Smooth muscle cell (in vitro differentiated cells): ENCODE results near the gene RBPJ. TPM values are rescaled to one million over a fixed set of nuclear protein-coding genes. Genes with fewer than 3 reads are reported as not detected.

Experiments
- DNase-seq: peaks from one replicate; lab custom pipeline; 2025; ENCODE audit not compliant: unreplicated experiment; lab: John Stamatoyannopoulos, UW
- H2AFZ ChIP-seq: fragments of 200-600 bp; sonication (generic); 2 replicates; pipeline ENCODE4 v1.6.0; 2016; ENCODE audit warnings: antibody characterized with exemption, low read depth, mild to moderate bottlenecking
- H3F3A ChIP-seq: fragments of 200-600 bp; sonication (generic); 2 replicates; pipeline ENCODE4 v1.6.0; 2017; ENCODE audit warnings: antibody characterized with exemption, low read depth
- H3K27ac ChIP-seq: fragments of 200-600 bp; sonication (generic); 2 replicates; pipeline ENCODE4 v1.5.1; 2016; ENCODE audit warnings: low read depth, mild to moderate bottlenecking
- H3K27me3 ChIP-seq: fragments of 200-600 bp; sonication (generic); 2 replicates; pipeline ENCODE4 v1.6.1; 2016; ENCODE audit warnings: low read depth, mild to moderate bottlenecking
- H3K36me3 ChIP-seq: fragments of 200-600 bp; sonication (generic); 2 replicates; pipeline ENCODE4 v1.5.1; 2016; ENCODE audit warnings: low read depth
- H3K4me1 ChIP-seq: fragments of 200-600 bp; sonication (generic); 2 replicates; pipeline ENCODE4 v1.5.1; 2016; ENCODE audit warnings: low read depth
- H3K4me2 ChIP-seq: fragments of 200-600 bp; sonication (generic); 2 replicates; pipeline ENCODE4 v1.6.0; 2016; ENCODE audit warnings: mild to moderate bottlenecking
- H3K4me3 ChIP-seq: fragments of 200-600 bp; sonication (generic); 2 replicates; pipeline ENCODE4 v1.5.1; 2016; ENCODE audit warnings: mild to moderate bottlenecking
- H3K79me2 ChIP-seq: fragments of 200-600 bp; sonication (generic); 2 replicates; pipeline ENCODE4 v1.6.0; 2016; ENCODE audit warnings: low read depth, mild to moderate bottlenecking
- H3K9ac ChIP-seq: fragments of 200-600 bp; sonication (generic); 2 replicates; pipeline ENCODE4 v1.6.0; 2016; ENCODE audit warnings: low read depth
- H3K9me3 ChIP-seq: fragments of 200-600 bp; sonication (generic); replicated peaks from 2 replicates; pipeline ENCODE4 v1.5.1; 2016; ENCODE audit warnings: low read depth
- H4K20me1 ChIP-seq: fragments of 200-600 bp; sonication (generic); 2 replicates; pipeline ENCODE4 v1.6.0; 2016; ENCODE audit warnings: low read depth
- CTCF ChIP-seq: fragments of 200-600 bp; sonication (generic); IDR thresholded peaks from 2 replicates; pipeline ENCODE4 v1.5.1; 2017; ENCODE audit warnings: borderline replicate concordance, mild to moderate bottlenecking, antibody characterized with exemption; ENCODE audit not compliant: insufficient read depth, poor library complexity, severe bottlenecking
- WGBS: methylation state at CpG from one replicate; pipeline ENCODE4 v1.1.7; 2016; ENCODE audit warnings: low lambda C conversion rate; 5-methylcytosine and 5-hydroxymethylcytosine counted together
- polyA plus RNA-seq: library from polyadenylated mRNA; unstranded; fragments of >200 nt; fragmentation: Nextera tagmentation; extraction: Ambion mirVana; gene quantifications from 2 replicates; pipeline ENCODE4 v1.2.1, GENCODE V29; 2016
- total RNA-seq: library from RNA; depleted of rRNA; stranded (reverse); fragments of >200 nt; gene quantifications from 2 replicates; pipeline ENCODE4 v1.2.3, GENCODE V29; 2014

RBPJ gene
- total and polyA plus RNA-seq, 2 experiments from 2014 or later, result 96.9 to 137 TPM

- Histone ChIP-seq H3K4me2 (no peak overlapping the region), H3K27ac (no peak overlapping the region), H3K9ac (no peak overlapping the region), H3K4me3 (no peak overlapping the region), H3K4me1 (peaks cover 13% of the 10 kb centered on the region), H3F3A (no peaks in the 10 kb centered on the region), H3K79me2 (no peaks in the 10 kb centered on the region), H4K20me1 (no peaks in the 10 kb centered on the region), H3K9me3 (no peaks in the 10 kb centered on the region), H2AFZ (no peak overlapping the region), H3K27me3 (no peaks in the 10 kb centered on the region), H3K36me3 (no peaks in the 10 kb centered on the region)
- WGBS, result 77% methylated on average over 9 of the region's 9 CpGs
- no peak for TF ChIP-seq CTCF
- no peak for DNase-seq
Observed at GRCh38 chr4:26299254-26299882, 21.4 kb upstream of the RBPJ start.

GRCh38 chr4:26300314-26301307, 20.2 kb upstream of the RBPJ start:
- DNase-seq, result no peak
- H4K20me1 ChIP-seq, result no peaks in the 10 kb centered on the region

GRCh38 chr4:26302031-26302899, 18.5 kb upstream of the RBPJ start:
- Histone ChIP-seq H3K27ac (no peak overlapping the region), H3K9ac (no peak overlapping the region), H4K20me1 (no peaks in the 10 kb centered on the region), H3K4me1 (peaks cover 13% of the 10 kb centered on the region), H3K4me3 (no peak overlapping the region), H2AFZ (no peak overlapping the region), H3K9me3 (no peaks in the 10 kb centered on the region), H3K27me3 (no peaks in the 10 kb centered on the region), H3K4me2 (no peak overlapping the region), H3F3A (no peaks in the 10 kb centered on the region), H3K36me3 (no peaks in the 10 kb centered on the region), H3K79me2 (no peaks in the 10 kb centered on the region)
- TF ChIP-seq CTCF, result no peak
- no peak for DNase-seq
- 94% methylated on average over 5 of the region's 5 CpGs for WGBS

More at GRCh38 chr4:26300314-26301307, 20.2 kb upstream of the RBPJ start:
- no peaks in the 10 kb centered on the region for H3F3A ChIP-seq
- no peak overlapping the region for H3K4me2 ChIP-seq
- WGBS, result 71% methylated on average over 8 of the region's 8 CpGs
- H3K79me2 ChIP-seq, result no peaks in the 10 kb centered on the region
- H3K9ac ChIP-seq, result no peak overlapping the region
- H3K9me3 ChIP-seq, result no peaks in the 10 kb centered on the region
- no peak overlapping the region for H2AFZ ChIP-seq
- no peak overlapping the region for H3K4me3 ChIP-seq
- H3K4me1 ChIP-seq, result peaks cover 13% of the 10 kb centered on the region
- no peaks in the 10 kb centered on the region for H3K36me3 ChIP-seq
- no peak for TF ChIP-seq CTCF
- H3K27ac ChIP-seq, result no peak overlapping the region
- H3K27me3 ChIP-seq, result no peaks in the 10 kb centered on the region
